ENCODE measurements around the gene RAB3A. TPM values are rescaled to one million over a fixed set of nuclear protein-coding genes. Genes with fewer than 3 reads are reported as not detected.
A peak's percentile ranks its signal among the peaks of the same experiment; 100 is the strongest.

The RAB3A gene
- total and polyA plus RNA-seq, 9 of the 15 experiments (the other 6 are each of a cell fraction or from before 2014, with no cell fraction given) = 0.17 to 5.1 (median 0.90) TPM; not detected in 1

DNA sequence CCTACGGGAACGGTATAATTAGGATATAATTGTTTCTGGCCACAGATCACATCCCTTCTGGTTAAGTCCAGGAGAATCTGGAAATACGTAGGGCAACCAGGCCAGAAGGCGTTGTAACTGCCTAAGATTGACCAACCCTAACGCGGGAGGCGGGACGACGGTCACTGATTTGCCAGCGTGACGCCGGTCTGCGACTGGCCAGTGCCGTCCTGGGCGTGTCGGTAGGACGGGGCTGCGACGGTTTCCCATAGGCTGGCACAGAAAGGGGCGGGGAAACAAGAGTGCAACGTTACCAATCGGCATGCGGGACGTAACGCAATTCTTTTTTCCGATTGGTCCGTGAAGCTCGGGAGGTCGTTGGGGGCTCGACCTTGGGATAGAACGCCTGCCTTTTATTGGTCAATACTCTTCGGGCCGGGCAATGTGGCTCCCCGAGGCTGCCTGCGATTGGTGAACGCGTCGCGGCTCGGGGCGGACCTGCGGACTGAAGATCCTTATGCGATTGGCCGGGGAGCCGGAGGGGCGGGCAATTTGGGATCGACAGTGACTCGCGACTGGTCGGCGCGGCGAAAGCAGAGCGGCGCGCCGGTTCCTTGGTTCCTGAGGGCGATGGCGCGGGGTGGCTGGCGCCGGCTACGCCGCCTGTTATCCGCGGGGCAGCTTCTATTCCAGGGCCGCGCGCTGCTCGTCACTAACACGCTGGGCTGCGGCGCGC, 11.0 kb downstream of the RAB3A start, which contains the start of gene MPV17L2 (continued):
- TF ChIP-seq, protein P1, sequence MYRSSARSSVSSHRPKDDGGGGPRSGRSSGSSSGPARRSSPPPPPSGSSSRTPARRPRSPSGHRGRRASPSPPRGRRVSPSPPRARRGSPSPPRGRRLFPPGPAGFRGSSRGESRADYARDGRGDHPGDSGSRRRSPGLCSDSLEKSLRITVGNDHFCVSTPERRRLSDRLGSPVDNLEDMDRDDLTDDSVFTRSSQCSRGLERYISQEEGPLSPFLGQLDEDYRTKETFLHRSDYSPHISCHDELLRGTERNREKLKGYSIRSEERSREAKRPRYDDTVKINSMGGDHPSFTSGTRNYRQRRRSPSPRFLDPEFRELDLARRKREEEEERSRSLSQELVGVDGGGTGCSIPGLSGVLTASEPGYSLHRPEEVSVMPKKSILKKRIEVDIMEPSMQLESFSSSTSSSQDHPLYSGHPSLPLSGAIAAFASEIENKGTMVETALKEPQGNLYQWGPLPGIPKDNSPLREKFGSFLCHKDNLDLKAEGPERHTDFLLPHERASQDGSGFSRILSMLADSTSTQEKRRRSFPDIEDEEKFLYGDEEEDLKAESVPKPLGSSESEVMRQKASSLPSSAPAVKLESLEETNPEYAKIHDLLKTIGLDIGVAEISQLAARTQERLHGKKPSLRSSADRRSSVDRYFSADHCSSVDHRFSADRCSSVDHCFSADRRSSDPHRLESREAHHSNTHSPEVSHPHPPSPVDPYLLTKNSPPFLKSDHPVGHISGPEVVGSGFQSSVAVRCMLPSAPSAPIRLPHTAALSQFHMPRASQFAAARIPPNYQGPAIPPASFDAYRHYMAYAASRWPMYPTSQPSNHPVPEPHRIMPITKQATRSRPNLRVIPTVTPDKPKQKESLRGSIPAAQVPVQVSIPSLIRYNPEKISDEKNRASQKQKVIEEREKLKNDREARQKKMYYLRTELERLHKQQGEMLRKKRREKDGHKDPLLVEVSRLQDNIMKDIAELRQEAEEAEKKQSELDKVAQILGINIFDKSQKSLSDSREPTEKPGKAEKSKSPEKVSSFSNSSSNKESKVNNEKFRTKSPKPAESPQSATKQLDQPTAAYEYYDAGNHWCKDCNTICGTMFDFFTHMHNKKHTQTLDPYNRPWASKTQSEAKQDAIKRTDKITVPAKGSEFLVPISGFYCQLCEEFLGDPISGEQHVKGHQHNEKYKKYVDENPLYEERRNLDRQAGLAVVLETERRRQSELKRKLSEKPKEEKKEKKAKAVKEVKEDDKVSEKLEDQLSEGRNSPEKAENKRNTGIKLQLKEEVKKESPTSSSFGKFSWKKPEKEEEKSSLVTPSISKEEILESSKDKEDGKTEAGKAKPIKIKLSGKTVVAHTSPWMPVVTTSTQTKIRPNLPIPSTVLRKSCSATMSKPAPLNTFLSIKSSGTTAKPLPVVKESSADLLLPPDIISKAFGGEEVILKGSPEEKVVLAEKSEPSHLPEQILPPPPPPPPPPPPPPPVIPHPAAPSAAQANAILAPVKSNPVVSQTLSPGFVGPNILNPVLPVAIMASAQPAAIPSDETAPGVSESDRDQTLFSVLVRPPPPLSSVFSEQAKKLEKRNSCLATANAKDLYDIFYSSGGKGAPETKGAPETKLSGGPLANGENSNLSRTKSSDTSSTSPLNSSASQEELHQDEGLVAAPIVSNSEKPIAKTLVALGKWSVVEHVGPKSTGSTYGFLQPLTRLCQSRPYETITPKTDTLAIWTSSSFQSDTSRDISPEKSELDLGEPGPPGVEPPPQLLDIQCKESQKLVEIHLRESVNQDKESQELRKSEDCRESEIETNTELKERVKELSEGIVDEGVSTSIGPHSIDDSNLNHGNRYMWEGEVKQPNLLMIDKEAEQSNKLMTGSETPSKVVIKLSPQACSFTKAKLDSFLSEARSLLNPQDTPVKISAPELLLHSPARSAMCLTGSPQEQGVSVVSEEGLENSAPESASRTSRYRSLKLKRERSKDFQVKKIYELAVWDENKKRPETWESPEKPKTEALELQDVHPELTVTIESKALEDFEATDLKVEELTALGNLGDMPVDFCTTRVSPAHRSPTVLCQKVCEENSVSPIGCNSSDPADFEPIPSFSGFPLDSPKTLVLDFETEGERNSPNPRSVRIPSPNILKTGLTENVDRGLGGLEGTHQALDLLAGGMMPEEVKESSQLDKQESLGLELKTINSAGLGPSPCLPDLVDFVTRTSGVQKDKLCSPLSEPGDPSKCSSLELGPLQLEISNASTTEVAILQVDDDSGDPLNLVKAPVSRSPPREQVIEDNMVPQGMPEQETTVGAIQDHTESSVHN (IDR thresholded peaks at IDR 0.05; ENCODE audit: borderline replicate concordance in 1 of 2, low read depth in 1 of 2) = no peak
- TF ChIP-seq, protein P2, sequence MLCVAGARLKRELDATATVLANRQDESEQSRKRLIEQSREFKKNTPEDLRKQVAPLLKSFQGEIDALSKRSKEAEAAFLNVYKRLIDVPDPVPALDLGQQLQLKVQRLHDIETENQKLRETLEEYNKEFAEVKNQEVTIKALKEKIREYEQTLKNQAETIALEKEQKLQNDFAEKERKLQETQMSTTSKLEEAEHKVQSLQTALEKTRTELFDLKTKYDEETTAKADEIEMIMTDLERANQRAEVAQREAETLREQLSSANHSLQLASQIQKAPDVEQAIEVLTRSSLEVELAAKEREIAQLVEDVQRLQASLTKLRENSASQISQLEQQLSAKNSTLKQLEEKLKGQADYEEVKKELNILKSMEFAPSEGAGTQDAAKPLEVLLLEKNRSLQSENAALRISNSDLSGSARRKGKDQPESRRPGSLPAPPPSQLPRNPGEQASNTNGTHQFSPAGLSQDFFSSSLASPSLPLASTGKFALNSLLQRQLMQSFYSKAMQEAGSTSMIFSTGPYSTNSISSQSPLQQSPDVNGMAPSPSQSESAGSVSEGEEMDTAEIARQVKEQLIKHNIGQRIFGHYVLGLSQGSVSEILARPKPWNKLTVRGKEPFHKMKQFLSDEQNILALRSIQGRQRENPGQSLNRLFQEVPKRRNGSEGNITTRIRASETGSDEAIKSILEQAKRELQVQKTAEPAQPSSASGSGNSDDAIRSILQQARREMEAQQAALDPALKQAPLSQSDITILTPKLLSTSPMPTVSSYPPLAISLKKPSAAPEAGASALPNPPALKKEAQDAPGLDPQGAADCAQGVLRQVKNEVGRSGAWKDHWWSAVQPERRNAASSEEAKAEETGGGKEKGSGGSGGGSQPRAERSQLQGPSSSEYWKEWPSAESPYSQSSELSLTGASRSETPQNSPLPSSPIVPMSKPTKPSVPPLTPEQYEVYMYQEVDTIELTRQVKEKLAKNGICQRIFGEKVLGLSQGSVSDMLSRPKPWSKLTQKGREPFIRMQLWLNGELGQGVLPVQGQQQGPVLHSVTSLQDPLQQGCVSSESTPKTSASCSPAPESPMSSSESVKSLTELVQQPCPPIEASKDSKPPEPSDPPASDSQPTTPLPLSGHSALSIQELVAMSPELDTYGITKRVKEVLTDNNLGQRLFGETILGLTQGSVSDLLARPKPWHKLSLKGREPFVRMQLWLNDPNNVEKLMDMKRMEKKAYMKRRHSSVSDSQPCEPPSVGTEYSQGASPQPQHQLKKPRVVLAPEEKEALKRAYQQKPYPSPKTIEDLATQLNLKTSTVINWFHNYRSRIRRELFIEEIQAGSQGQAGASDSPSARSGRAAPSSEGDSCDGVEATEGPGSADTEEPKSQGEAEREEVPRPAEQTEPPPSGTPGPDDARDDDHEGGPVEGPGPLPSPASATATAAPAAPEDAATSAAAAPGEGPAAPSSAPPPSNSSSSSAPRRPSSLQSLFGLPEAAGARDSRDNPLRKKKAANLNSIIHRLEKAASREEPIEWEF (CRISPR knock-in tag; IDR thresholded peaks at IDR 0.05) = peak; percentile 94
- TF ChIP-seq LEF1 (IDR thresholded peaks at IDR 0.05) (no peak), NFRKB (IDR thresholded peaks at IDR 0.05; ENCODE audit: low read depth) (no peak), SETDB1 (IDR thresholded peaks at IDR 0.05; ENCODE audit: low read length) (no peak), ZNF143 (CRISPR knock-in tag; IDR thresholded peaks at IDR 0.05) (no peak), ZBED1 (IDR thresholded peaks at IDR 0.05) (no peak; the same call in 1 of the 2 replicates)
- TF ChIP-seq, protein P3, sequence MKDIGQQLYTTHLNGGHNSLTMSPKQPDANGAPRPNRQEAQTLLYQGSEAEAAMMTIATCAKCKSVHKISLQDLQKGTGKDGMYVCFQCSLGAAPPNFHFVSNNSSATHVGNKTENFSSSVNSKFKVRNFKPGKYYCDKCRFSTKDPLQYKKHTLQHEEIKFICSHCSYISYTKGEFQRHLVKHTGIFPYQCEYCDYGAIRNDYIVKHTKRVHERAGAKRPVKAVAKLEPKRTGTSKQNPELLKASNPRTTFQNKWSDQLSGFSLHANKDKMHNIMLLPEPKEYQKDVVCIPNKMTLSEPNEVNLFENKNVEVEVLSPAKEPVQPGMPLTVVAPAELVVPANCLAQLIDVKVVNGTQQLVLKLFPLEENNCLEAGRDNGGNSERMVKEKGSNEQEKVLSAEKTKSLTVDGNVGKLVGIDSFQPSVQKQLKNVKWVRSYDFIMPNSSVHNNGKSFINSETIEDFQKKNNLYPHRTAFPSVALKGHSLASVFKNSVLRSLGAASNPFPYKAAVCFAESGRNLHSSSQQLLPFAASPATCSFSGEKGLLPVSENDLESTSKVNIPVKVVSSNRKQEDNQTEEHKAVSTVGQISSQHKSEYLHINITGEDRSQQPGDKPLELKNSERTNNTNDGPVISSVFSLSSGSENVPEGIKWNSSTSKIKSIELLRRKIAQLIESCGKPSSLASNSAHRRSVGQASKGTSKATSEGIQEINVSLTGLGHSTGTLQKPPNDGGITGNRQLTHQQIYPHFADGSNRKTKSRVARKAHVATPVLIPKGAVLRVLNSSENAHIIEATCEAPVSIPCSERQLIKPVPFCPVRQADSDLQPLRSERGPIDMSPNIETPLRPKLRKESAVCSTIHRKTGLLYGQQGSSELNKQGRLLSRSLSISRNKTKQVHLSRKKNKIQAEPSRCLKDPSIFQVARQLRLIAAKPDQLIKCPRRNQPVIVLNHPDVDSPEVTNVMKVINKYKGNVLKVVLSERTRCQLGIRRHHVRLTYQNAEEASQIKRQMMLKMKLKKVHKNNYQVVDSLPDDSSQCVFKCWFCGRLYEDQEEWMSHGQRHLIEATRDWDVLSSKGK (CRISPR knock-in tag; IDR thresholded peaks at IDR 0.05) = no peak
